ENCODE results near the gene PSME2. TPM values are rescaled to one million over a fixed set of nuclear protein-coding genes. Genes with fewer than 3 reads are reported as not detected.

Gene PSME2
- total RNA-seq, 1 donor from 2014 or later: 26.9 TPM

GRCh38 chr14:24132976-24133375 lies 13.4 kb downstream of the PSME2 start:
- TF ChIP-seq, protein P1, sequence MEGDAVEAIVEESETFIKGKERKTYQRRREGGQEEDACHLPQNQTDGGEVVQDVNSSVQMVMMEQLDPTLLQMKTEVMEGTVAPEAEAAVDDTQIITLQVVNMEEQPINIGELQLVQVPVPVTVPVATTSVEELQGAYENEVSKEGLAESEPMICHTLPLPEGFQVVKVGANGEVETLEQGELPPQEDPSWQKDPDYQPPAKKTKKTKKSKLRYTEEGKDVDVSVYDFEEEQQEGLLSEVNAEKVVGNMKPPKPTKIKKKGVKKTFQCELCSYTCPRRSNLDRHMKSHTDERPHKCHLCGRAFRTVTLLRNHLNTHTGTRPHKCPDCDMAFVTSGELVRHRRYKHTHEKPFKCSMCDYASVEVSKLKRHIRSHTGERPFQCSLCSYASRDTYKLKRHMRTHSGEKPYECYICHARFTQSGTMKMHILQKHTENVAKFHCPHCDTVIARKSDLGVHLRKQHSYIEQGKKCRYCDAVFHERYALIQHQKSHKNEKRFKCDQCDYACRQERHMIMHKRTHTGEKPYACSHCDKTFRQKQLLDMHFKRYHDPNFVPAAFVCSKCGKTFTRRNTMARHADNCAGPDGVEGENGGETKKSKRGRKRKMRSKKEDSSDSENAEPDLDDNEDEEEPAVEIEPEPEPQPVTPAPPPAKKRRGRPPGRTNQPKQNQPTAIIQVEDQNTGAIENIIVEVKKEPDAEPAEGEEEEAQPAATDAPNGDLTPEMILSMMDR (IDR thresholded peaks at IDR 0.05; ENCODE audit: insufficient read depth, low read length, severe bottlenecking): no peak
- Histone ChIP-seq H3K36me3 (ENCODE audit: control insufficient read depth, insufficient read depth, low read length) (peaks cover 3% of the 10 kb centered on the region), H3K27me3 (ENCODE audit: control insufficient read depth, insufficient read depth, low read length) (no peaks in the 10 kb centered on the region), H3K4me3 (ENCODE audit: low read depth, low read length) (no peak overlapping the region)
- no peak for FAIRE-seq
- no peak for DNase-seq (ENCODE audit: low read depth)

DNA sequence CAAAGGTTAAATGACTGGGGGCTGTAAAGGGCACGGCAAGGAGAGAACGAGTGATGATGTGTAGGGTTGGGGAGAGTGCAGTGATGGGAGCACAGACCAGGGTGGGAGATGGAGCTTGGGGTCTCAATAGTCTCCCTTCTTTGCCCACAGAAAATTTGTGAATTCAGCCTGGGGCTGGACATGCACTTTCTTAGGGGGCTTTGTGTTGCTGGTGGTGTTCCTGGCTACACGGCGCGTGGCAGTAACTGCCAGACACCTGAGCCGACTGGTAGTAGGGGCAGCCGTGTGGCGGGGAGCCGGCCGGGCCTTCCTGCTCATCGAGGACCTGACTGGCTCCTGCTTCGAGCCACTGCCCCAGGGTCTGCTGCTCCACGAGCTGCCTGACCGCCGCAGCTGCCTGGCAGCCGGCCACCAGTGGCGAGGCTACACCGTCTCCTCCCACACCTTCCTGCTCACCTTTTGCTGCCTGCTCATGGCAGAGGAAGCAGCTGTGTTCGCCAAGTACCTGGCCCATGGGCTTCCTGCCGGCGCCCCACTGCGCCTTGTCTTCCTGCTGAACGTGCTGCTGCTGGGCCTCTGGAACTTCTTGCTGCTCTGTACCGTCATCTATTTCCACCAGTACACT lies 14.2 kb downstream of the PSME2 start:
- no peak for FAIRE-seq
- Histone ChIP-seq H3K36me3 (ENCODE audit: control insufficient read depth, insufficient read depth, low read length) (peaks cover 1% of the 10 kb centered on the region), H3K27me3 (ENCODE audit: control insufficient read depth, insufficient read depth, low read length) (no peaks in the 10 kb centered on the region), H3K4me3 (ENCODE audit: low read depth, low read length) (no peak overlapping the region)
- TF ChIP-seq, protein P1 (IDR thresholded peaks at IDR 0.05; ENCODE audit: insufficient read depth, low read length, severe bottlenecking): no peak
- DNase-seq (ENCODE audit: low read depth): no peak

GRCh38 chr14:24131549-24131966 lies 14.9 kb downstream of the PSME2 start:
- TF ChIP-seq, protein P1 (IDR thresholded peaks at IDR 0.05; ENCODE audit: insufficient read depth, low read length, severe bottlenecking): no peak
- FAIRE-seq: no peak
- no peaks in the 10 kb centered on the region for H3K27me3 ChIP-seq (ENCODE audit: control insufficient read depth, insufficient read depth, low read length)
- peaks cover 1% of the 10 kb centered on the region for H3K36me3 ChIP-seq (ENCODE audit: control insufficient read depth, insufficient read depth, low read length)
- DNase-seq (ENCODE audit: low read depth): no peak
- no peak overlapping the region for H3K4me3 ChIP-seq (ENCODE audit: low read depth, low read length)

DNA sequence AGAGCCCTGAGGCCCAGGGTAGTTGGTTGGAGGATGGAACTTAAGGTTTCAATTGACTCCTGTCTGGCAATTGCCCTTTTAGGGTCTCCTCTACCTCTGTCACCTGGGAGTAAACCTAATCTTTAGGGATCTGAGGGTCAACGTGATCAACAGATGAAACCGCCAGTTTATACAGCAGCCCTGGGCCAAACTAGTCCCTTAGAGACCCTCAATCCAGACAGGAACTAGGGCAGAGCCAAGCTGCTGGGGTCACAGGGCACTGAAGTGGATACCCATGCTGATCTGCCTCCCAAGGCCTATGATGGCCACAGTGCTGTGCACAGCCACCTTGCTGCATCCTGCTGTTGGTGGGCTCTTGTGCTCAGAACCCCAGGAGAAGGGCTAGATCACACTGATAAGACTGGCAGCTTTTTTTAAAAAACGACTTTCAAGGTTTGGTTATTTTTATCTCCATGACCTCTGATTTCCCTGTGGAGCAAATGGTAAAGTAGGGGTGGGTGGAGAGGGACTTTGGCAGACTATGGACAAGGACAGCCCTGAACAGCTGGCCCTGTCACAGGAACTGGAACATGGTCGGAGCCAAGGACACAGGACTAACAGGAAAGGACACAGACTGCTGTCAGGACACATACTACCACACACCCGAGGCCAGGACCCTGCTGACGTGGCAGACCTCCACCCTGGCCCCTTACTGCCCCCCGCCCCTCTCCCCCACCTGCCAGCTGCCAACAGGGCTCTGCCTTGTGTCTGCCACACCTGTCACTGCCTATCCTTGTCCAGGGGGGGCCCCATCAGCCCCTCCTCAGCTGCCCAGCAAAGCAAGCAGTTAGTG lies 15.5 kb downstream of the PSME2 start:
- TF ChIP-seq, protein P1 (IDR thresholded peaks at IDR 0.05; ENCODE audit: insufficient read depth, low read length, severe bottlenecking): no peak
- FAIRE-seq (no peak), DNase-seq (ENCODE audit: low read depth) (no peak)
- Histone ChIP-seq H3K27me3 (ENCODE audit: control insufficient read depth, insufficient read depth, low read length) (no peaks in the 10 kb centered on the region), H3K36me3 (ENCODE audit: control insufficient read depth, insufficient read depth, low read length) (peaks cover 1% of the 10 kb centered on the region), H3K4me3 (ENCODE audit: low read depth, low read length) (no peak overlapping the region)

- Histone ChIP-seq H3K27me3 (ENCODE audit: control insufficient read depth, insufficient read depth, low read length) (no peaks in the 10 kb centered on the region), H3K36me3 (ENCODE audit: control insufficient read depth, insufficient read depth, low read length) (peaks cover 1% of the 10 kb centered on the region), H3K4me3 (ENCODE audit: low read depth, low read length) (no peak within 1 kb of the TSS)
- TF ChIP-seq, protein P1 (IDR thresholded peaks at IDR 0.05; ENCODE audit: insufficient read depth, low read length, severe bottlenecking): no peak
- DNase-seq (ENCODE audit: low read depth) (no peak), FAIRE-seq (no peak)
These were observed 16.1 kb downstream of the PSME2 start, which contains the start of gene FITM1 for GRCh38 chr14:24130380-24130716. Gene FITM1, plus strand, starts transcription at chr14:24130659. Its CDS starts 905 bp downstream, at chr14:24131564.

Data from bronchial epithelial cell (primary cell).